ENCODE measurements around the gene TMEM234. TPM values are rescaled to one million over a fixed set of nuclear protein-coding genes. Genes with fewer than 3 reads are reported as not detected.

TMEM234 gene
- total RNA-seq, 1 experiment from 2014 or later = 6.5 TPM

GRCh38 chr1:32201011-32201855, 20.9 kb downstream of the TMEM234 start:
- no peak for DNase-seq (ENCODE audit: extremely low read depth, low read depth)

- no peak for DNase-seq (ENCODE audit: extremely low read depth, low read depth)
These were observed 21.7 kb downstream of the TMEM234 start, which contains the start of gene CCDC28B for GRCh38 chr1:32200226-32201010. Gene CCDC28B, plus strand, starts transcription at chr1:32200595. Its CDS starts 1,341 bp downstream, at chr1:32201936.

GRCh38 chr1:32199717-32200072, 22.5 kb downstream of the TMEM234 start:
- DNase-seq (ENCODE audit: extremely low read depth, low read depth) = no peak

- DNase-seq (ENCODE audit: extremely low read depth, low read depth) = no peak
These were observed 23.0 kb downstream of the TMEM234 start for GRCh38 chr1:32199043-32199716.

GRCh38 chr1:32198237-32199042, 23.7 kb downstream of the TMEM234 start:
- DNase-seq (ENCODE audit: extremely low read depth, low read depth) = no peak

GRCh38 chr1:32197837-32198236, 24.3 kb downstream of the TMEM234 start:
- no peak for DNase-seq (ENCODE audit: extremely low read depth, low read depth)

GRCh38 chr1:32197074-32197473, 25.1 kb downstream of the TMEM234 start:
- no peak for DNase-seq (ENCODE audit: extremely low read depth, low read depth)

GRCh38 chr1:32195972-32196823, 26.0 kb downstream of the TMEM234 start:
- no peak for DNase-seq (ENCODE audit: extremely low read depth, low read depth)

GRCh38 chr1:32195531-32195930, 26.6 kb downstream of the TMEM234 start:
- no peak for DNase-seq (ENCODE audit: extremely low read depth, low read depth)

GRCh38 chr1:32194984-32195383, 27.2 kb downstream of the TMEM234 start:
- no peak for DNase-seq (ENCODE audit: extremely low read depth, low read depth)

GRCh38 chr1:32192220-32192948, 29.8 kb downstream of the TMEM234 start:
- no peak for DNase-seq (ENCODE audit: extremely low read depth, low read depth)

- no peak for DNase-seq (ENCODE audit: extremely low read depth, low read depth)
These were observed 34.3 kb downstream of the TMEM234 start for GRCh38 chr1:32187850-32188249.

GRCh38 chr1:32186491-32186890, 35.7 kb downstream of the TMEM234 start:
- DNase-seq (ENCODE audit: extremely low read depth, low read depth) = no peak

GRCh38 chr1:32186077-32186476, 36.1 kb downstream of the TMEM234 start:
- DNase-seq (ENCODE audit: extremely low read depth, low read depth) = no peak

GRCh38 chr1:32184650-32185049, 37.5 kb downstream of the TMEM234 start:
- DNase-seq (ENCODE audit: extremely low read depth, low read depth) = no peak

GRCh38 chr1:32182060-32182459, 40.1 kb downstream of the TMEM234 start:
- no peak for DNase-seq (ENCODE audit: extremely low read depth, low read depth)

- DNase-seq (ENCODE audit: extremely low read depth, low read depth) = no peak
These were observed 40.6 kb downstream of the TMEM234 start for GRCh38 chr1:32181563-32181962.

GRCh38 chr1:32181065-32181464, 41.1 kb downstream of the TMEM234 start:
- DNase-seq (ENCODE audit: extremely low read depth, low read depth) = no peak
